Epithelial cell of esophagus (primary cell): ENCODE results near the gene MTF2.

Source experiments
- DNase-seq: peaks from one replicate; pipeline ENCODE4 v3.0.0; 2010; ENCODE audit warnings: low read depth
- H3K4me3 ChIP-seq: 2 replicates; pipeline ENCODE4 v1.5.1; 2011; ENCODE audit warnings: mild to moderate bottlenecking, low read length, control low read depth
- CTCF ChIP-seq: IDR thresholded peaks from 2 replicates; pipeline ENCODE4 v1.5.1; 2011; ENCODE audit warnings: low read depth, mild to moderate bottlenecking, low read length, control low read depth, inconsistent platforms; ENCODE audit not compliant: insufficient read depth; ENCODE audit errors: missing control alignments

MTF2 gene

GRCh38 chr1:93113127-93113526 is 34.0 kb downstream of the MTF2 start:
- no peak overlapping the region for H3K4me3 ChIP-seq
- no peak for TF ChIP-seq CTCF

GRCh38 chr1:93114391-93114790 is 35.3 kb downstream of the MTF2 start:
- TF ChIP-seq CTCF = no peak
- no peak overlapping the region for H3K4me3 ChIP-seq
- DNase-seq = peak; percentile 13

More at GRCh38 chr1:93113127-93113526, 34.0 kb downstream of the MTF2 start:
- no peak for DNase-seq

GRCh38 chr1:93120614-93121013 is 41.5 kb downstream of the MTF2 start:
- DNase-seq = no peak
- no peak for TF ChIP-seq CTCF
- no peak overlapping the region for H3K4me3 ChIP-seq

- H3K4me3 ChIP-seq = no peak overlapping the region
- DNase-seq = no peak
- TF ChIP-seq CTCF = no peak
Measured at GRCh38 chr1:93123201-93123783, 44.2 kb downstream of the MTF2 start.

GRCh38 chr1:93124556-93125355 is 45.7 kb downstream of the MTF2 start:
- no peak overlapping the region for H3K4me3 ChIP-seq
- TF ChIP-seq CTCF = no peak
- DNase-seq = no peak

GRCh38 chr1:93129507-93130099 is 50.5 kb downstream of the MTF2 start:
- no peak overlapping the region for H3K4me3 ChIP-seq
- no peak for TF ChIP-seq CTCF
- no peak for DNase-seq

GRCh38 chr1:93132638-93133037 is 53.6 kb downstream of the MTF2 start:
- TF ChIP-seq CTCF = no peak
- H3K4me3 ChIP-seq = no peak overlapping the region
- DNase-seq = no peak
